ENCODE data around the gene SND1.

Gene SND1

DNA sequence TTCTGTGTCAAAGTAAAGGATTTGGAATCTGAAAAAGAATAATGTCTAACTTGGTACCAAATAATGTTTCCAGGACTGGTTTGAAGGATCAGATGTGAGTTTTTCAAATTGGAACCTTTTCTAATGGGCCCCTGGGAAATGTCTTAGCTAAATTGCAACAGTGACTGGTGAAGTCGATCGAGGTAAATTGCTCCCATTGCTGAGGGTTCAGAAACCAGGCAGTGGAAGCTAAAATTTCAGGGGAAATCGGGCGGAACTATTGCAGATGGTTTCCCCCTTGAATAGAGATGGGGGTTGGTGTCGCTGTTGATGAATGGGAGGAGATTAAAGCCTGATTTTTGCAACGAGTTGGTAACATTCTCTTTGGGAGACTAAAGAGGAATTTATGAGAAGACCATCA is 112.7 kb downstream of the SND1 start:
- ChIA-PET POLR2A (no interaction called here), CTCF (interaction anchor here (0.9 kb wide), 1 partner anchor 56 kb away, joined by 3 read pairs; no protein-coding TSS in a partner anchor)
- no peak for DNase-seq
- Histone ChIP-seq H3K27me3 (replicated peaks in 2 of 5; ENCODE audit: control insufficient read depth in 4 of 5, insufficient read depth in 5 of 5, low read length in 4 of 5) (no peaks in the 10 kb centered on the region), H3K4me3 (ENCODE audit: control insufficient read depth in 1 of 7, extremely low read depth in 1 of 7, insufficient read depth in 4 of 7, low read depth in 2 of 7, low read length in 6 of 7) (no peak overlapping the region), H3K27ac (ENCODE audit: insufficient read depth in 1 of 2, low read depth in 1 of 2, low read length in 2 of 2, poor library complexity in 1 of 2, severe bottlenecking in 2 of 2) (no peak overlapping the region), H3K4me1 (ENCODE audit: control extremely low read depth in 1 of 4, control insufficient read depth in 4 of 4, insufficient read depth in 4 of 4, low read length in 3 of 4) (peaks cover 0 to 27% (median 11%) of the 10 kb centered on the region in 4 experiments), H3K36me3 (ENCODE audit: control insufficient read depth in 4 of 4, insufficient read depth in 4 of 4, low read length in 3 of 4) (peaks cover 0 to 13% (median 2%) of the 10 kb centered on the region in 4 experiments), H3K9me3 (ENCODE audit: control extremely low read depth in 1 of 5, control insufficient read depth in 4 of 5, insufficient read depth in 2 of 5, low read depth in 1 of 5, low read length in 4 of 5) (no peaks in the 10 kb centered on the region)
- 93% methylated on average over 4 of the region's 6 CpGs for WGBS (ENCODE audit: insufficient coverage)

DNA sequence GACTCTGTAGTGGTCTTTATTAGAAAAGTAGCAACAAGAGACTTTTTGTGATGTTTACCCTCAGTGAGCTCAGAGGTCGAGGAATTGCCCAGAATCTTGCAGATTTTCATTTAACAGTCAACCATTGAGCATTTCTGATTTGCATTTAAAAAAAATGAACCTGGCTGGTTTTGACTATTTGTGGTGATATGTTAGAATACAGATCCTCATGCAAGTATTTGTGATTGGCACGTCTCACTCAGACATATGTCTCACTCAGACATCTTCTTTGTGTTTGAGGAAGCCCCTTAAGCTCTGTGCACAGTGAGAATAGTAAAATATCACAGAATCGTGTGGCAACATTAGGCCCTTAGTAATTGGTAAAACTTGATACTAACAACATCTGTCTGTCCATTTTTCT is 113.2 kb downstream of the SND1 start:
- CTCF ChIA-PET, result no interaction called here
- DNase-seq, result no peak
- Histone ChIP-seq H3K27me3 (replicated peaks in 2 of 5; ENCODE audit: control insufficient read depth in 4 of 5, insufficient read depth in 5 of 5, low read length in 4 of 5) (no peaks in the 10 kb centered on the region), H3K4me1 (ENCODE audit: control extremely low read depth in 1 of 4, control insufficient read depth in 4 of 4, insufficient read depth in 4 of 4, low read length in 3 of 4) (peaks cover 0 to 27% (median 11%) of the 10 kb centered on the region in 4 experiments), H3K9me3 (ENCODE audit: control extremely low read depth in 1 of 5, control insufficient read depth in 4 of 5, insufficient read depth in 2 of 5, low read depth in 1 of 5, low read length in 4 of 5) (no peaks in the 10 kb centered on the region), H3K4me3 (ENCODE audit: control insufficient read depth in 1 of 7, extremely low read depth in 1 of 7, insufficient read depth in 4 of 7, low read depth in 2 of 7, low read length in 6 of 7) (no peak overlapping the region), H3K36me3 (ENCODE audit: control insufficient read depth in 4 of 4, insufficient read depth in 4 of 4, low read length in 3 of 4) (peaks cover 0 to 13% (median 2%) of the 10 kb centered on the region in 4 experiments), H3K27ac (ENCODE audit: insufficient read depth in 1 of 2, low read depth in 1 of 2, low read length in 2 of 2, poor library complexity in 1 of 2, severe bottlenecking in 2 of 2) (no peak overlapping the region)
- 100% methylated on average over 1 of the region's 3 CpGs for WGBS (ENCODE audit: insufficient coverage)
- POLR2A ChIA-PET, result no interaction called here

DNA sequence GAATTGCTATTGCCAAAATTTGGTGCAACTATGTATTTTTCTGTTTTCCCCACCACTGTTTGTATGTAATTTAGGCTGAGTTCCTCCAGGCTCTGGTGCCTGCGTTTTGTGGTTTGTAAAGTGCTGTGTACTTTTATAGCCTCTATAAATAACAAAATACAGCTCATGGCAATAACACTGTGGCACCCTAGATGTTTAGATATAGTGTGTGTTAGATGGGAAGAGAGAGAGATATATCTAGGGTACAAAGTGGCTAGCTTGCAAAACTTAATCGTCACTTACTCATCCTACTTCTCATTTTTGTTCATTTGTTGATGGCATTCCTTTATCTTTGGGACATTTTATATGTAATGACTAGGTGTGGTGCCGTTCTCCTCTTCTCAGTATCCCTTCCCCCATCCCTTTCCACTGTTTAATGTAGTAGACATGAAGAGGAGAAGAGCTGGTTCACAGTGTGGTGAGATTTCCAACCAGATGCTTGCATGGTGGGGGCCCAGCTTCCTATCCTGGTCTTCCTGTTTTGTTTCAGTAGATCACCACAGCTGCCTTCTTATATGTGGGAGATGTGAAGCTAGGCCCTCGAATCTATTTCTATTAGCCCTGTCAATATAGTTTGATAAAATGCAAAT is 115.0 kb downstream of the SND1 start:
- peaks cover 0 to 8% (median 2%) of the 10 kb centered on the region in 4 experiments for H3K36me3 ChIP-seq (ENCODE audit: control insufficient read depth in 4 of 4, insufficient read depth in 4 of 4, low read length in 3 of 4)
- peaks cover 0 to 22% (median 11%) of the 10 kb centered on the region in 4 experiments for H3K4me1 ChIP-seq (ENCODE audit: control extremely low read depth in 1 of 4, control insufficient read depth in 4 of 4, insufficient read depth in 4 of 4, low read length in 3 of 4)
- ChIA-PET POLR2A (no interaction called here), CTCF (no interaction called here)
- H3K27ac ChIP-seq (ENCODE audit: insufficient read depth in 1 of 2, low read depth in 1 of 2, low read length in 2 of 2, poor library complexity in 1 of 2, severe bottlenecking in 2 of 2), result no peak overlapping the region
- DNase-seq, result peak in 2 of 3 donors; percentile 45 to 52
- no peaks in the 10 kb centered on the region for H3K9me3 ChIP-seq (ENCODE audit: control extremely low read depth in 1 of 5, control insufficient read depth in 4 of 5, insufficient read depth in 2 of 5, low read depth in 1 of 5, low read length in 4 of 5)
- WGBS (ENCODE audit: insufficient coverage), result no CpG with 5 or more reads among the region's 4 CpGs
- no peaks in the 10 kb centered on the region for H3K27me3 ChIP-seq (replicated peaks in 2 of 5; ENCODE audit: control insufficient read depth in 4 of 5, insufficient read depth in 5 of 5, low read length in 4 of 5)
- H3K4me3 ChIP-seq (ENCODE audit: control insufficient read depth in 1 of 7, extremely low read depth in 1 of 7, insufficient read depth in 4 of 7, low read depth in 2 of 7, low read length in 6 of 7), result peak overlapping the region in 4 of 7 experiments; percentile 35 to 52 (median 44)

DNA sequence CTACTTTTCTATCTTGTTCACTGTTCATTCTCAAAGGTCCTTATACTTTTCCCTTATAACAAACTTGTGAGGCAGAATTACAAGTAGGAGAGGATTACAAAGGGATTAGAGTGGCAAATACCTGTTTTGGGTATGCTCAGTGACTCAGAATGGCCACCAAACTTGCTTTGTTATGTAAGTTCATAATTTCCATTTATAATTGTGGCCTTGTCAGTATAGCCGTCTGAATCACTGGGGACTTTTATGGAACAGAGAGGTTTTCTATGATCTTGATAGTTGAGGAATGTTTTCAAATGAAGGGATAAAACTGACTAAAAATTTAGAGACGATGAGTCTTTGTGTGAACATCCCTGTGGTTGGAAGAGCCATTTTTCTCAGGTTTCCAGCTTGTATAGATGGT is 116.2 kb downstream of the SND1 start:
- no peak overlapping the region for H3K27ac ChIP-seq (ENCODE audit: insufficient read depth in 1 of 2, low read depth in 1 of 2, low read length in 2 of 2, poor library complexity in 1 of 2, severe bottlenecking in 2 of 2)
- H3K4me3 ChIP-seq (ENCODE audit: control insufficient read depth in 1 of 7, extremely low read depth in 1 of 7, insufficient read depth in 4 of 7, low read depth in 2 of 7, low read length in 6 of 7), result no peak overlapping the region
- H3K9me3 ChIP-seq (ENCODE audit: control extremely low read depth in 1 of 5, control insufficient read depth in 4 of 5, insufficient read depth in 2 of 5, low read depth in 1 of 5, low read length in 4 of 5), result no peaks in the 10 kb centered on the region
- no peak for DNase-seq
- H3K27me3 ChIP-seq (replicated peaks in 2 of 5; ENCODE audit: control insufficient read depth in 4 of 5, insufficient read depth in 5 of 5, low read length in 4 of 5), result no peaks in the 10 kb centered on the region
- ChIA-PET CTCF (no interaction called here), POLR2A (no interaction called here)
- H3K36me3 ChIP-seq (ENCODE audit: control insufficient read depth in 4 of 4, insufficient read depth in 4 of 4, low read length in 3 of 4), result peaks cover 0 to 8% (median 2%) of the 10 kb centered on the region in 4 experiments
- peaks cover 0 to 22% (median 11%) of the 10 kb centered on the region in 4 experiments for H3K4me1 ChIP-seq (ENCODE audit: control extremely low read depth in 1 of 4, control insufficient read depth in 4 of 4, insufficient read depth in 4 of 4, low read length in 3 of 4)
- WGBS (ENCODE audit: insufficient coverage), result 100% methylated on average over 1 of the region's 2 CpGs

DNA sequence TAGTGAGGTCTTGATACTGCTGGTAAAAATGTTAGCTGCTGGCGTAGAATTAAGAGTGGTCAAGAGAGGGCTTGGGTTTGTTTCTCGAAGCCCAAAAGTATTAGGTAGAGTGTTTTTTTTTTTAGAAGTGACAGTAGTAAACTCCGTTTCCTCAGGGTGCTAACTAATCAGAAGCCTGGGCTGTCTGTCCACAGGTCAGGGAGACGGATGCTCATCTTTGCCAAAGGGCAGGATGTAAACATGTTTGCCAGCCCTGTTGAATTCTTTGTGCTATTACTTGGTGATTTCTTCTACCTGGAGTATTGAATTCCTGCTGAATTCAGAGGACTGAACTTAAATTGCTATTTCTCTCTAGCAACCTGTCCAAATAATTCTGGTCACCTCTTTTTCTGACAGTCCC is 117.1 kb downstream of the SND1 start:
- Histone ChIP-seq H3K4me3 (ENCODE audit: control insufficient read depth in 1 of 7, extremely low read depth in 1 of 7, insufficient read depth in 4 of 7, low read depth in 2 of 7, low read length in 6 of 7) (no peak overlapping the region), H3K4me1 (ENCODE audit: control extremely low read depth in 1 of 4, control insufficient read depth in 4 of 4, insufficient read depth in 4 of 4, low read length in 3 of 4) (peaks cover 0 to 22% (median 11%) of the 10 kb centered on the region in 4 experiments), H3K36me3 (ENCODE audit: control insufficient read depth in 4 of 4, insufficient read depth in 4 of 4, low read length in 3 of 4) (peaks cover 0 to 8% (median 2%) of the 10 kb centered on the region in 4 experiments), H3K27ac (ENCODE audit: insufficient read depth in 1 of 2, low read depth in 1 of 2, low read length in 2 of 2, poor library complexity in 1 of 2, severe bottlenecking in 2 of 2) (no peak overlapping the region), H3K27me3 (replicated peaks in 2 of 5; ENCODE audit: control insufficient read depth in 4 of 5, insufficient read depth in 5 of 5, low read length in 4 of 5) (no peaks in the 10 kb centered on the region), H3K9me3 (ENCODE audit: control extremely low read depth in 1 of 5, control insufficient read depth in 4 of 5, insufficient read depth in 2 of 5, low read depth in 1 of 5, low read length in 4 of 5) (no peaks in the 10 kb centered on the region)
- DNase-seq, result no peak
- 96% methylated on average over 4 of the region's 4 CpGs for WGBS (ENCODE audit: insufficient coverage)
- CTCF ChIA-PET, result no interaction called here
- POLR2A ChIA-PET, result no interaction called here

DNA sequence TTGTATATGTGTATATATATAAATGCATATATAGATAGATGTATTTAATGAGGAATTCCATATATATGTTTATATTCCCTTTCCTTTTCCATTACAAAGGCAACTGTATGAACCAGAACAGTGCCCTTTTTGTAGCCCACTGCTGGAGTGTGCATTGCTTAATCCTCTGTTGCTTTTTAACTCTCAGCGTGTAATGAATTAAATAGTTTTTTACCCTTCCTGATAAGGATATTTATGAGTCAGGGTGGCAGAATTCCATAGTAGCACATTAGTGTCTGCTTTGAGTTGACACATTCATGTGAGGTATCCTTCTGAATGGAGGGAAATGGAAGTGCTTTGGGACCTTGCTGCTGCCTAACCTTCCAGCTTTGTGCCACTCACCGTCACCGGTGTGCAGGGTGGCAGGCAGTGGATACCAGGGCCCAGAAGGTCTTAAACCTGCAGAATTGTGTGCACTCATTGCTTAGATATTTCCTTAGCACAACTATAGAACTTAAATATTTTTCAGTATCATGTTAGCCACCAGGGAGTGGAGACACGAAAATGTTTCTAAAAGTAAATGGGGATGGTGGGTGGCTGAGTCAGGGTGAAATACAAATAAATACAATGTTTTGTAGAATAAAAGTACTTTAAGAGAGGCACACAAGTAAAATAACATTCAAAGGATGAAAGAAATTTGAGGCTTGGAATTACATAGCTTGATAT is 117.9 kb downstream of the SND1 start:
- H3K4me3 ChIP-seq (ENCODE audit: control insufficient read depth in 1 of 7, extremely low read depth in 1 of 7, insufficient read depth in 4 of 7, low read depth in 2 of 7, low read length in 6 of 7), result no peak overlapping the region
- 100% methylated on average over 1 of the region's 4 CpGs for WGBS (ENCODE audit: insufficient coverage)
- ChIA-PET CTCF (no interaction called here), POLR2A (no interaction called here)
- DNase-seq, result no peak
- H3K36me3 ChIP-seq (ENCODE audit: control insufficient read depth in 4 of 4, insufficient read depth in 4 of 4, low read length in 3 of 4), result peaks cover 0 to 4% (median under 1%) of the 10 kb centered on the region in 4 experiments
- H3K27me3 ChIP-seq (replicated peaks in 2 of 5; ENCODE audit: control insufficient read depth in 4 of 5, insufficient read depth in 5 of 5, low read length in 4 of 5), result no peaks in the 10 kb centered on the region
- no peaks in the 10 kb centered on the region for H3K9me3 ChIP-seq (ENCODE audit: control extremely low read depth in 1 of 5, control insufficient read depth in 4 of 5, insufficient read depth in 2 of 5, low read depth in 1 of 5, low read length in 4 of 5)
- H3K4me1 ChIP-seq (ENCODE audit: control extremely low read depth in 1 of 4, control insufficient read depth in 4 of 4, insufficient read depth in 4 of 4, low read length in 3 of 4), result peaks cover 0 to 22% (median 11%) of the 10 kb centered on the region in 4 experiments
- no peak overlapping the region for H3K27ac ChIP-seq (ENCODE audit: insufficient read depth in 1 of 2, low read depth in 1 of 2, low read length in 2 of 2, poor library complexity in 1 of 2, severe bottlenecking in 2 of 2)

DNA sequence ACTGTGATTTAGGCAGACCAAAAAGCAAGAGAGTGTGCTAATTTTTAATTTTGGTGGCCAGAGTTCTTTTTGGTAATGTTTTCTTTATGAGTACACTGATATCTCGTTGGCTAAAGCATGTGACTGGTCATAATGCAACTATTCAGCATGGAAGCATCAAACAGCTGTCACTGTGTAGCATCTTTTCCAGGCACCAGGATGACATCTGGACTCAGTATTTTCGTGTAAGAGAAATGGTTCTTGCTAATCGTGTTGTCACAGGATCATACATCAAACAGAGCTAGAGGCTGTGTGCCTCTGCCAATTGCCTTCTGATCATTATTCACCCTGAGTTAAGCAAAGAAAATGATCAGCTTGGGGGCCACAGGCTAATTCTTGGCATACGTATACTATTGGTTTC is 118.9 kb downstream of the SND1 start:
- POLR2A ChIA-PET, result no interaction called here
- 100% methylated on average over 3 of the region's 4 CpGs for WGBS (ENCODE audit: insufficient coverage)
- CTCF ChIA-PET, result no interaction called here
- Histone ChIP-seq H3K36me3 (ENCODE audit: control insufficient read depth in 4 of 4, insufficient read depth in 4 of 4, low read length in 3 of 4) (peaks cover 0 to 4% (median 0%) of the 10 kb centered on the region in 4 experiments), H3K4me1 (ENCODE audit: control extremely low read depth in 1 of 4, control insufficient read depth in 4 of 4, insufficient read depth in 4 of 4, low read length in 3 of 4) (peaks cover 0 to 21% (median 11%) of the 10 kb centered on the region in 4 experiments), H3K9me3 (ENCODE audit: control extremely low read depth in 1 of 5, control insufficient read depth in 4 of 5, insufficient read depth in 2 of 5, low read depth in 1 of 5, low read length in 4 of 5) (no peaks in the 10 kb centered on the region), H3K4me3 (ENCODE audit: control insufficient read depth in 1 of 7, extremely low read depth in 1 of 7, insufficient read depth in 4 of 7, low read depth in 2 of 7, low read length in 6 of 7) (no peak overlapping the region), H3K27ac (ENCODE audit: insufficient read depth in 1 of 2, low read depth in 1 of 2, low read length in 2 of 2, poor library complexity in 1 of 2, severe bottlenecking in 2 of 2) (no peak overlapping the region), H3K27me3 (replicated peaks in 2 of 5; ENCODE audit: control insufficient read depth in 4 of 5, insufficient read depth in 5 of 5, low read length in 4 of 5) (no peaks in the 10 kb centered on the region)
- no peak for DNase-seq

Measured in common myeloid progenitor, CD34-positive (primary cell).